GM18907 (cell line): Measurements from ENCODE around the gene ARID1B.

Source experiments
- ATAC-seq: cut with Tn5 transposase; IDR thresholded peaks from one replicate; pipeline ENCODE4 v1.9.1; 2021; ENCODE audit warnings: mild to moderate bottlenecking, moderate library complexity; ENCODE audit not compliant: unreplicated experiment

Gene ARID1B

GRCh38 chr6:157194643-157195042, 417.5 kb downstream of the ARID1B start:
- ATAC-seq = no peak

GRCh38 chr6:157196391-157196790, 419.2 kb downstream of the ARID1B start:
- ATAC-seq = no peak

GRCh38 chr6:157198425-157199279, 421.5 kb downstream of the ARID1B start:
- no peak for ATAC-seq

- ATAC-seq = no peak
These were observed 422.9 kb downstream of the ARID1B start for GRCh38 chr6:157200117-157200516.

GRCh38 chr6:157200611-157201010, 423.4 kb downstream of the ARID1B start:
- no peak for ATAC-seq

- ATAC-seq = no peak
These were observed 423.9 kb downstream of the ARID1B start for GRCh38 chr6:157201083-157201482.

- peak; percentile 94 for ATAC-seq
These were observed 426.1 kb downstream of the ARID1B start for GRCh38 chr6:157203312-157203744.

- ATAC-seq = no peak
These were observed 426.6 kb downstream of the ARID1B start for GRCh38 chr6:157203764-157204163.

GRCh38 chr6:157205473-157206358, 428.5 kb downstream of the ARID1B start:
- ATAC-seq = no peak

- no peak for ATAC-seq
These were observed 429.2 kb downstream of the ARID1B start for GRCh38 chr6:157206359-157206815.

GRCh38 chr6:157207521-157208076, 430.4 kb downstream of the ARID1B start:
- no peak for ATAC-seq

GRCh38 chr6:157209865-157210530, 432.8 kb downstream of the ARID1B start:
- ATAC-seq = no peak

GRCh38 chr6:157210954-157211353, 433.8 kb downstream of the ARID1B start:
- no peak for ATAC-seq

- ATAC-seq = no peak
These were observed 434.7 kb downstream of the ARID1B start for GRCh38 chr6:157211603-157212455.

- ATAC-seq = no peak
These were observed 436.2 kb downstream of the ARID1B start for GRCh38 chr6:157213426-157213825.

GRCh38 chr6:157213907-157214565, 436.9 kb downstream of the ARID1B start:
- ATAC-seq = no peak

- no peak for ATAC-seq
These were observed 438.5 kb downstream of the ARID1B start for GRCh38 chr6:157215717-157216116.

- ATAC-seq = no peak
These were observed 439.4 kb downstream of the ARID1B start for GRCh38 chr6:157216570-157216969.

GRCh38 chr6:157217198-157217893, 440.2 kb downstream of the ARID1B start:
- no peak for ATAC-seq
